Omental fat pad (tissue), 4 donors: ENCODE measurements around the gene DCBLD2. TPM values are rescaled to one million over a fixed set of nuclear protein-coding genes. Genes with fewer than 3 reads are reported as not detected.

Experiments
- ATAC-seq: fragments of 150-250 bp; one replicate; pipeline ENCODE4 v1.9.1; 2016; ENCODE audit warnings: mild to moderate bottlenecking, moderate library complexity; ENCODE audit not compliant: low FRiP score
- DNase-seq: peaks from one replicate; pipeline ENCODE4 v3.0.0-alpha.2; 2019; ENCODE audit warnings: low spot score
- CTCF ChIP-seq, 3 donors: fragments of 450-650 bp; IDR thresholded peaks; one replicate each; pipeline ENCODE4 v1.5.1; 2016 to 2017; ENCODE audit warnings: antibody characterized with exemption in 3 of 3, mild to moderate bottlenecking in 3 of 3, moderate library complexity in 2 of 3
- total RNA-seq, 4 donors: library from RNA; depleted of rRNA; stranded (reverse); fragments of >200 nt; gene quantifications; one replicate each; pipeline ENCODE4 v1.1.0, GENCODE V29; 2016

DCBLD2 gene
- total RNA-seq, 4 donors from 2014 or later: 25.5 to 40.1 (median 33.0) TPM

DNA sequence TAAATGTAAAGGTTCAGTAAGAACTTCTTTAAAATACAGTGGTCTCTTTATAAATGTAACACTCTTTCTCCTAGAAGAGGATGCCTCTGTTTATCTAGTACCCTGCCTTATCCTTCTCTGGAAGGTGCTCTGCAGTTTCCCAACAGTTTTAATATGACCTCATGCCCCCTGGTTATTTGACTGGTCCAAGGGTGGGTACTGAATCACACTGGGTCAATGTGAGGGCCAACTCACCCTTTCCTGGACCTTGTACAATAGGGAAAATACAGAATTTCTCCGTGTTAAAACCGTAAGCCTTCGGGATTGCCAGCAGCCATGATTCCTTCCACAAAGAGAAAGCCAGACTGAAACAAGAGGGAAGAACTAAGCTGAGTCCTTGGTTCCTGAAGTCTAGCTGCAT, 9.2 kb downstream of the DCBLD2 start:
- no peak for TF ChIP-seq CTCF (IDR thresholded peaks at IDR 0.05)
- ATAC-seq: peak; percentile 85
- no peak for DNase-seq

- DNase-seq (no peak), ATAC-seq (peak; percentile 24)
- no peak for TF ChIP-seq CTCF (IDR thresholded peaks at IDR 0.05)
Observed at GRCh38 chr3:98890965-98891910, 10.3 kb downstream of the DCBLD2 start.

DNA sequence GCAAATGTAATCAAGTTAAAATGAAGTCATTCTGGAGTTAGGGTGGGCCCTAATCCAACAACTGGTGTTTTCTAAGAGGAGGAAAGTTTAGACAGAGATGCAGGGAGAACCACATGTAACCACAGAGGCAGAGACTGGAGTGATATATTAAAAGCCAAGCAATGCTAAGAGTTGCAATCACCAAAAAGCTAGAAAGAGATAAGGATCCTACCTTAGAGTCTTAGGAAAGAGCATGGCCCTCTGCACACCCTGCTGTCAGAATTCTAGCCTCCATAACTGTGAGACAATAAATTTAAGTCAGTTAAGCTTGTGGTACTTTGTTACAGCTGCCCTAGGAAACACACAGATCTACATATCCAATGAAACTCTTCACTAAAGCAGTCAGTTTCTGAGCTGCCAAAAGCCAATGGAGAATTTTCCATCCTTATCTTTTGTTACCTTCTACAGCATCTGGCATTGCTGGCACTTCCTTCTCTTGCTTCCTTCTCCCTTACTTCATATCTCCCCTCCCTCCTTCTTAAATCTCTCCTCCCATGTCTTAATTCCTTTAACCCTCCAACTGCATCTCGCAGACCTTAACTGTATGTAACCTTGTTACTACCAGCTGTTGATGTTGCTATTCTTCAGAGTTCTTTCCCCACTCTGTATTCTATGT, 11.2 kb downstream of the DCBLD2 start:
- ATAC-seq (no peak), DNase-seq (no peak)
- TF ChIP-seq CTCF (IDR thresholded peaks at IDR 0.05): no peak

- DNase-seq (no peak), ATAC-seq (no peak)
- no peak for TF ChIP-seq CTCF (IDR thresholded peaks at IDR 0.05)
Observed at GRCh38 chr3:98887684-98888083, 13.8 kb downstream of the DCBLD2 start.

- ATAC-seq (no peak), DNase-seq (no peak)
- no peak for TF ChIP-seq CTCF (IDR thresholded peaks at IDR 0.05)
Observed at GRCh38 chr3:98886525-98886924, 15.0 kb downstream of the DCBLD2 start.

- DNase-seq (no peak), ATAC-seq (no peak)
- no peak for TF ChIP-seq CTCF (IDR thresholded peaks at IDR 0.05)
Observed at GRCh38 chr3:98885851-98886250, 15.6 kb downstream of the DCBLD2 start.
